ENCODE measurements around the gene LDB2. TPM values are rescaled to one million over a fixed set of nuclear protein-coding genes. Genes with fewer than 3 reads are reported as not detected.

The LDB2 gene
- total and polyA plus RNA-seq, 2 of the 8 experiments (the other 6 are each of a cell fraction or from before 2014, with no cell fraction given) = 57.0 to 140 TPM

GRCh38 chr4:16837475-16837874 is 61.0 kb downstream of the LDB2 start:
- no peak overlapping the region for H4K8ac ChIP-seq (ENCODE audit: extremely low read depth, insufficient read depth, low read length)
- H3K4me1 ChIP-seq (replicated peaks in 1 of 4; ENCODE audit: control insufficient read depth in 3 of 4, insufficient read depth in 4 of 4, low read length in 3 of 4) = peaks cover 0 to 9% (median 2%) of the 10 kb centered on the region in 4 experiments; a peak in 4 of 7 replicates
- H2BK12ac ChIP-seq (ENCODE audit: low read depth, low read length) = no peak overlapping the region
- H2BK15ac ChIP-seq (ENCODE audit: low read length) = no peak overlapping the region
- H2BK120ac ChIP-seq (replicated peaks; ENCODE audit: low read depth, low read length) = no peak overlapping the region
- no peak for FAIRE-seq
- no peaks in the 10 kb centered on the region for H4K20me1 ChIP-seq (replicated peaks in 1 of 2; ENCODE audit: control insufficient read depth in 1 of 2, insufficient read depth in 2 of 2, low read length in 2 of 2)
- ChIA-PET POLR2A (ENCODE audit: partially characterized antibody) (interaction anchor here (1.3 kb wide), 1 partner anchor 10 kb away, joined by 6 read pairs; no protein-coding TSS in a partner anchor), CTCF (ENCODE audit: partially characterized antibody) (interaction anchor here (1.0 to 1.7 kb wide), 4 partner anchors 19 to 487 kb away, joined by 3 to 4 read pairs (median 4); no protein-coding TSS in a partner anchor)
- no peak overlapping the region for H3K14ac ChIP-seq (ENCODE audit: insufficient read length)
- no peak overlapping the region for H3K4me3 ChIP-seq (ENCODE audit: extremely low read depth in 1 of 4, insufficient read depth in 2 of 4, low read depth in 3 of 4, low read length in 4 of 4)
- no peak overlapping the region for H2BK20ac ChIP-seq (ENCODE audit: low read length)
- H3K56ac ChIP-seq (replicated peaks; ENCODE audit: insufficient read length, low read depth, low read length) = no peak overlapping the region
- H2AK5ac ChIP-seq (ENCODE audit: low read depth, low read length) = no peak overlapping the region
- no peaks in the 10 kb centered on the region for H3K23me2 ChIP-seq (ENCODE audit: low read depth, low read length)
- no peak overlapping the region for H4K91ac ChIP-seq (replicated peaks; ENCODE audit: insufficient read length, low read length)
- no peaks in the 10 kb centered on the region for H3K9me3 ChIP-seq (ENCODE audit: insufficient read depth in 2 of 2, low read depth in 1 of 2, low read length in 1 of 2)
- 90% methylated on average over 3 of the region's 3 CpGs; no CpG with 5 or more reads in 1 of the 2 experiments for WGBS, 2 experiments (ENCODE audit: extremely low coverage in 1 of 2, insufficient coverage in 1 of 2, insufficient read length in 1 of 2, insufficient replicate concordance in 2 of 2, low coverage in 1 of 2, low lambda C conversion rate in 2 of 2, missing lambda C conversion rate in 1 of 2)
- H3K18ac ChIP-seq (ENCODE audit: extremely low read depth, low read length) = no peak overlapping the region
- H3K79me2 ChIP-seq (ENCODE audit: control insufficient read depth in 1 of 2, insufficient read depth in 2 of 2, low read length in 2 of 2) = peaks cover 0 to under 1% of the 10 kb centered on the region in 2 experiments; a peak in 1 of 4 replicates
- TF ChIP-seq CREB1 (IDR thresholded peaks at IDR 0.05) (no peak), CBX8 (IDR thresholded peaks at IDR 0.05; ENCODE audit: borderline replicate concordance, low read depth, low read length) (no peak), SRF (IDR thresholded peaks at IDR 0.05; ENCODE audit: low read depth, low read length) (no peak), YY1 (IDR thresholded peaks at IDR 0.05; ENCODE audit: low read depth, low read length) (no peak), SIX5 (IDR thresholded peaks at IDR 0.05; ENCODE audit: low read depth, low read length) (no peak)
- no peak overlapping the region for H3K27ac ChIP-seq (ENCODE audit: low read depth, low read length)
- no peak overlapping the region for H3K4ac ChIP-seq (replicated peaks; ENCODE audit: insufficient read length, low read depth, low read length)
- H3K36me3 ChIP-seq (ENCODE audit: control insufficient read depth in 2 of 4, insufficient read depth in 4 of 4, low read length in 3 of 4) = no peaks in the 10 kb centered on the region
- no peak overlapping the region for H4K5ac ChIP-seq (ENCODE audit: insufficient read length, low read depth, low read length)
- H3K9ac ChIP-seq (replicated peaks in 1 of 4; ENCODE audit: extremely low read depth in 1 of 4, low read depth in 3 of 4, low read length in 3 of 4) = no peak overlapping the region
- H2BK5ac ChIP-seq (ENCODE audit: low read depth, low read length) = no peak overlapping the region
- no peak for DNase-seq (ENCODE audit: low read depth in 1 of 2, low spot score in 2 of 2)
- no peak overlapping the region for H3K4me2 ChIP-seq (ENCODE audit: insufficient read depth in 1 of 2, low read depth in 2 of 2, low read length in 2 of 2)
- no peaks in the 10 kb centered on the region for H3K79me1 ChIP-seq (ENCODE audit: low read depth, low read length)
- no peaks in the 10 kb centered on the region for H3K27me3 ChIP-seq (replicated peaks in 1 of 4; ENCODE audit: control insufficient read depth in 3 of 4, extremely low read depth in 1 of 4, insufficient read depth in 3 of 4, low read length in 3 of 4)
- no peak overlapping the region for H3K23ac ChIP-seq (ENCODE audit: insufficient read length)
- no peak overlapping the region for H2AFZ ChIP-seq (ENCODE audit: low read length)

Data from H1 (cell line).